ENCODE results near the gene MAD2L1.
"Not testable (repeated sequence)": the region's sequence is repeated elsewhere in the genome, so short reads cannot be mapped to it uniquely, and the experiment has no call there.

Gene MAD2L1

GRCh38 chr4:120066517-120067340 is at the start of gene MAD2L1:
TSS of gene MAD2L1 (minus strand) at chr4:120066848. CDS start at chr4:120066734, 114 bp downstream.
- peak; percentile 97 for DNase-seq

- DNase-seq, result no peak
These were observed 45.1 kb upstream of the MAD2L1 start for GRCh38 chr4:120111745-120112144.

GRCh38 chr4:120109406-120109805 is 42.8 kb upstream of the MAD2L1 start:
- DNase-seq, result no peak

GRCh38 chr4:120105472-120105871 is 38.8 kb upstream of the MAD2L1 start:
- no peak for DNase-seq

- DNase-seq, result no peak
These were observed 30.1 kb upstream of the MAD2L1 start for GRCh38 chr4:120096508-120097297.

- DNase-seq, result no peak
These were observed 21.9 kb upstream of the MAD2L1 start for GRCh38 chr4:120088507-120088906.

GRCh38 chr4:120088066-120088465 is 21.4 kb upstream of the MAD2L1 start:
- DNase-seq, result not testable (repeated sequence)

- no peak for DNase-seq
These were observed 19.1 kb upstream of the MAD2L1 start for GRCh38 chr4:120085705-120086104.

- no peak for DNase-seq
These were observed 17.7 kb upstream of the MAD2L1 start for GRCh38 chr4:120084327-120084726.

GRCh38 chr4:120083152-120083551 is 16.5 kb upstream of the MAD2L1 start:
- DNase-seq, result no peak

- DNase-seq, result no peak
These were observed 15.6 kb upstream of the MAD2L1 start for GRCh38 chr4:120082251-120082650.

GRCh38 chr4:120081726-120082125 is 15.1 kb upstream of the MAD2L1 start:
- no peak for DNase-seq

GRCh38 chr4:120080533-120080932 is 13.9 kb upstream of the MAD2L1 start:
- no peak for DNase-seq

GRCh38 chr4:120079839-120080520 is 13.3 kb upstream of the MAD2L1 start:
- DNase-seq, result no peak

GRCh38 chr4:120078216-120078615 is 11.6 kb upstream of the MAD2L1 start:
- no peak for DNase-seq

GRCh38 chr4:120071192-120071795 is 4.6 kb upstream of the MAD2L1 start:
- DNase-seq, result peak; percentile 52

GRCh38 chr4:120070196-120070595 is 3.5 kb upstream of the MAD2L1 start:
- DNase-seq, result no peak

GRCh38 chr4:120065974-120066516 is 603 bp downstream of the MAD2L1 start:
- no peak for DNase-seq

- DNase-seq, result no peak
These were observed 1.8 kb downstream of the MAD2L1 start for GRCh38 chr4:120064887-120065286.

GRCh38 chr4:120063711-120064110 is 2.9 kb downstream of the MAD2L1 start:
- not testable (repeated sequence) for DNase-seq

GRCh38 chr4:120062663-120063195 is 3.9 kb downstream of the MAD2L1 start:
- no peak for DNase-seq

GRCh38 chr4:120059036-120059435 is 7.6 kb downstream of the MAD2L1 start:
- no peak for DNase-seq

Measured in NCI-H1436 (cell line).